SK-N-SH (cell line): ENCODE data around the gene SIGLEC1. TPM values are rescaled to one million over a fixed set of nuclear protein-coding genes. Genes with fewer than 3 reads are reported as not detected.
A peak's percentile ranks its signal among the peaks of the same experiment; 100 is the strongest.

Experiments used
- CTCF ChIA-PET: fragments of 300-600, 350-600 bp; formaldehyde crosslinking; extraction: SDS; loops from one replicate; lab custom pipeline; 2021; lab: Yijun Ruan, JAX
- POLR2A ChIA-PET: fragments of 350-600 bp; sonication (Branson Sonifier 250); formaldehyde crosslinking; extraction: SDS; loops from one replicate; lab custom pipeline; 2020; ENCODE audit warnings: antibody characterized with exemption, inconsistent platforms; lab: Yijun Ruan, JAX
- DNase-seq: peaks from one replicate; pipeline ENCODE4 v3.0.0; 2012
- H2AFZ ChIP-seq: fragments of 200-600 bp; sonication (generic); 2 replicates; pipeline ENCODE4 v1.8.1; 2016; ENCODE audit warnings: antibody characterized with exemption, mild to moderate bottlenecking, low read depth
- H3F3A ChIP-seq: fragments of 200-600 bp; sonication (generic); replicated peaks from 2 replicates; pipeline ENCODE3; 2016; ENCODE audit warnings: antibody characterized with exemption, mild to moderate bottlenecking; ENCODE audit not compliant: insufficient read depth
- H3K27ac ChIP-seq, 2 experiments: fragments of 200-500 bp in 1 of 2; fragments of 200-600 bp in 1 of 2; sonication (Bioruptor generic) in 1 of 2; sonication (generic), shearing (Covaris generic) in 1 of 2; 2 replicates each; pipeline versions ENCODE4 v1.5.1 to v1.6.1; 2014 to 2016; ENCODE audit warnings: low read depth in 2 of 2, inconsistent platforms in 1 of 2, low read length in 1 of 2, mild to moderate bottlenecking in 1 of 2, mixed read lengths in 1 of 2
- H3K27me3 ChIP-seq: fragments of 200-600 bp; sonication (generic), shearing (Covaris generic); 2 replicates; pipeline ENCODE4 v1.6.1; 2016; ENCODE audit warnings: mixed run types; ENCODE audit not compliant: insufficient read depth
- H3K36me3 ChIP-seq, 2 experiments: fragments of 200-500 bp in 1 of 2; fragments of 200-600 bp in 1 of 2; sonication (Bioruptor generic) in 1 of 2; sonication (generic) in 1 of 2; replicated peaks in 1 of 2; 2 replicates each; pipeline versions ENCODE3 to v1.5.1; 2014 to 2016; ENCODE audit warnings: low read length in 1 of 2, mild to moderate bottlenecking in 1 of 2; ENCODE audit not compliant: insufficient read depth in 2 of 2, control insufficient read depth in 1 of 2
- H3K4me1 ChIP-seq, 2 experiments: fragments of 200-500 bp in 1 of 2; fragments of 200-600 bp in 1 of 2; sonication (Bioruptor generic) in 1 of 2; sonication (generic), shearing (Covaris generic) in 1 of 2; 2 replicates each; pipeline versions ENCODE4 v1.5.1 to v1.6.1; 2014 to 2016; ENCODE audit warnings: low read depth in 1 of 2, low read length in 1 of 2, mixed run types in 1 of 2; ENCODE audit not compliant: insufficient read depth in 2 of 2, control insufficient read depth in 1 of 2
- H3K4me2 ChIP-seq: fragments of 200-600 bp; sonication (generic), shearing (Covaris generic); 2 replicates; pipeline ENCODE4 v1.6.1; 2017; ENCODE audit warnings: mixed run types
- H3K4me3 ChIP-seq, 2 experiments: fragments of 200-500 bp in 1 of 2; fragments of 200-600 bp in 1 of 2; sonication (Bioruptor generic) in 1 of 2; sonication (generic), shearing (Covaris generic) in 1 of 2; 2 replicates each; pipeline versions ENCODE4 v1.5.1 to v1.8.1; 2014 to 2016; ENCODE audit warnings: low read depth in 2 of 2, inconsistent platforms in 1 of 2, low read length in 1 of 2, mild to moderate bottlenecking in 1 of 2, mixed read lengths in 1 of 2, moderate library complexity in 1 of 2
- H3K79me2 ChIP-seq: fragments of 200-600 bp; sonication (generic); 2 replicates; pipeline ENCODE4 v1.8.1; 2017; ENCODE audit warnings: mild to moderate bottlenecking; ENCODE audit not compliant: insufficient read depth
- H3K9ac ChIP-seq: fragments of 200-600 bp; sonication (generic); 2 replicates; pipeline ENCODE4 v1.6.1; 2017; ENCODE audit warnings: mixed run types
- H3K9me2 ChIP-seq: fragments of 200-600 bp; sonication (generic); 2 replicates; pipeline ENCODE4 v1.6.1; 2017; ENCODE audit warnings: mixed run types
- H3K9me3 ChIP-seq: fragments of 200-600 bp; sonication (generic); 2 replicates; pipeline ENCODE4 v1.6.1; 2017; ENCODE audit warnings: mixed run types, mild to moderate bottlenecking, moderate library complexity
- H4K20me1 ChIP-seq: fragments of 200-600 bp; sonication (generic); 2 replicates; pipeline ENCODE4 v1.6.1; 2017; ENCODE audit warnings: mild to moderate bottlenecking, mixed run types; ENCODE audit not compliant: insufficient read depth
- CHD2 ChIP-seq: fragments of 150-350 bp; IDR thresholded peaks from 2 replicates; pipeline ENCODE4 v1.6.1; 2018; ENCODE audit warnings: low read length; ENCODE audit not compliant: partially characterized antibody
- CTCF ChIP-seq: fragments of 200-600 bp; sonication (generic); IDR thresholded peaks from 2 replicates; pipeline ENCODE4 v1.6.1; 2017; ENCODE audit warnings: antibody characterized with exemption, mild to moderate bottlenecking, moderate library complexity
- EZH2phosphoT487 ChIP-seq: fragments of 200-600 bp; sonication (generic); IDR thresholded peaks from 2 replicates; pipeline ENCODE4 v1.6.1; 2017; ENCODE audit warnings: low read depth, mixed run types, mild to moderate bottlenecking, antibody characterized with exemption, moderate library complexity, borderline replicate concordance
- FOSL2 ChIP-seq: IDR thresholded peaks from 2 replicates; pipeline ENCODE4 v1.4.0; 2012; ENCODE audit warnings: low read depth, mild to moderate bottlenecking, moderate library complexity, borderline replicate concordance
- FOXJ3 ChIP-seq: sonication (generic); formaldehyde crosslinking; IDR thresholded peaks from 2 replicates; pipeline ENCODE4 v1.5.1; 2020; ENCODE audit warnings: mild to moderate bottlenecking, missing genetic modification reagents
- FOXM1 ChIP-seq: IDR thresholded peaks from 2 replicates; pipeline ENCODE4 v1.4.0; 2012; ENCODE audit warnings: low read depth, mild to moderate bottlenecking
- GABPA ChIP-seq: IDR thresholded peaks from 2 replicates; pipeline ENCODE4 v1.4.0; 2012; ENCODE audit warnings: low read depth, mild to moderate bottlenecking
- MEF2A ChIP-seq: IDR thresholded peaks from 2 replicates; pipeline ENCODE4 v1.4.0; 2012; ENCODE audit warnings: low read depth, borderline replicate concordance
- RAD21 ChIP-seq: IDR thresholded peaks from 2 replicates; pipeline ENCODE4 v1.6.1; 2012; ENCODE audit warnings: mild to moderate bottlenecking, low read length
- REST ChIP-seq: IDR thresholded peaks from 2 replicates; pipeline ENCODE4 v1.6.1; 2012; ENCODE audit warnings: mild to moderate bottlenecking, low read depth, low read length, moderate library complexity
- SMC3 ChIP-seq: IDR thresholded peaks from 2 replicates; pipeline ENCODE4 v1.6.1; 2012; ENCODE audit warnings: low read depth, low read length, improper control_type of control experiment
- TCF12 ChIP-seq: IDR thresholded peaks from 2 replicates; pipeline ENCODE4 v1.4.0; 2012
- TEAD4 ChIP-seq: IDR thresholded peaks from 2 replicates; pipeline ENCODE4 v1.4.0; 2012; ENCODE audit warnings: mild to moderate bottlenecking, borderline replicate concordance; ENCODE audit not compliant: insufficient read depth
- USF2 ChIP-seq: fragments of 150-350 bp; IDR thresholded peaks from 2 replicates; pipeline ENCODE4 v1.6.1; 2017; ENCODE audit warnings: antibody characterized with exemption, low read length, low read depth, borderline replicate concordance
- YY1 ChIP-seq: IDR thresholded peaks from 2 replicates; pipeline ENCODE4 v1.4.0; 2012; ENCODE audit warnings: low read depth, mild to moderate bottlenecking
- ZBTB33 ChIP-seq: IDR thresholded peaks from 2 replicates; pipeline ENCODE4 v1.4.0; 2012; ENCODE audit warnings: low read depth, borderline replicate concordance
- WGBS: methylation state at CpG from one replicate; pipeline ENCODE4 v1.1.6; 2017; ENCODE audit warnings: low lambda C conversion rate; 5-methylcytosine and 5-hydroxymethylcytosine counted together
- polyA plus RNA-seq, 3 experiments: library from polyadenylated mRNA; depleted of rRNA; stranded (reverse); fragments of >200 nt; gene quantifications; 2 replicates each; pipeline ENCODE4 v1.2.3, GENCODE V29; 2012

The SIGLEC1 gene
- polyA plus RNA-seq, 1 of the 3 experiments (the other 2 are of a cell fraction), result not detected

- H3K36me3 ChIP-seq, result peaks cover 8 to 12% of the 10 kb centered on the region in 2 experiments
- H3K9me2 ChIP-seq, result no peaks in the 10 kb centered on the region
- ChIA-PET CTCF (interaction anchor here (0.6 to 9.8 kb wide), 19 partner anchors 10 to 190 kb away, joined by 3 to 151 read pairs (median 4); partner anchors contain the start of genes ADISSP, CENPB and SPEF1), POLR2A (interaction anchor here (1.0 to 2.0 kb wide), 2 partner anchors 15 to 67 kb away, joined by 3 to 7 read pairs; partner anchors contain the start of genes ADISSP and AP5S1)
- H3K4me3 ChIP-seq, result no peak overlapping the region
- WGBS, result 20% methylated on average over 2 of the region's 4 CpGs
- H3K27me3 ChIP-seq, result no peaks in the 10 kb centered on the region
- H3K9ac ChIP-seq, result no peak overlapping the region
- H3K4me1 ChIP-seq, result peaks cover 0 to 6% of the 10 kb centered on the region in 2 experiments; a peak in 1 of 4 replicates
- H3K4me2 ChIP-seq, result no peak overlapping the region
- no peak overlapping the region for H3K27ac ChIP-seq
- H2AFZ ChIP-seq, result no peak overlapping the region
- peak; percentile 82 for DNase-seq
- no peaks in the 10 kb centered on the region for H3F3A ChIP-seq
- H3K9me3 ChIP-seq, result no peaks in the 10 kb centered on the region
- no peaks in the 10 kb centered on the region for H3K79me2 ChIP-seq
- H4K20me1 ChIP-seq, result no peaks in the 10 kb centered on the region
- peak; percentile 64 for TF ChIP-seq SMC3
- TF ChIP-seq FOXJ3 (CRISPR knock-in tag), result no peak
- peak; percentile 77 for TF ChIP-seq CTCF
- TF ChIP-seq RAD21, result peak; percentile 72
Measured at GRCh38 chr20:3753098-3753497, 40.7 kb upstream of the SIGLEC1 start.

GRCh38 chr20:3752386-3752759 lies 40.0 kb upstream of the SIGLEC1 start:
- H3K4me3 ChIP-seq, result no peak overlapping the region
- H4K20me1 ChIP-seq, result no peaks in the 10 kb centered on the region
- H3K9ac ChIP-seq, result no peak overlapping the region
- no peak for DNase-seq
- H3K4me2 ChIP-seq, result no peak overlapping the region
- TF ChIP-seq TCF12, result no peak
- TF ChIP-seq RAD21, result no peak
- TF ChIP-seq SMC3, result no peak
- no peak for TF ChIP-seq ZBTB33
- no peak for TF ChIP-seq CHD2
- TF ChIP-seq GABPA, result no peak
- TF ChIP-seq FOSL2, result no peak
- TF ChIP-seq EZH2phosphoT487, result no peak
- no peak for TF ChIP-seq YY1
- TF ChIP-seq MEF2A, result no peak
- no peak for TF ChIP-seq FOXM1
- no peak for TF ChIP-seq TEAD4
- no peak for TF ChIP-seq USF2
- TF ChIP-seq FOXJ3 (CRISPR knock-in tag), result no peak
- TF ChIP-seq REST, result no peak
- TF ChIP-seq, all 33 proteins: peak for 0
- H3K4me1 ChIP-seq, result peaks cover 0 to 6% of the 10 kb centered on the region in 2 experiments; a peak in 1 of 4 replicates
- H3K36me3 ChIP-seq, result peaks cover 4 to 10% of the 10 kb centered on the region in 2 experiments
- no peak overlapping the region for H3K27ac ChIP-seq
- ChIA-PET POLR2A (interaction anchor here (1.0 to 2.0 kb wide), 2 partner anchors 16 to 68 kb away, joined by 3 to 7 read pairs; partner anchors contain the start of genes ADISSP and AP5S1), CTCF (interaction anchor here (0.6 to 9.8 kb wide), 18 partner anchors 11 to 189 kb away, joined by 3 to 151 read pairs (median 4); partner anchors contain the start of genes ADISSP, CENPB and SPEF1)
- H3K79me2 ChIP-seq, result no peaks in the 10 kb centered on the region
- WGBS, result 95% methylated on average over 13 of the region's 13 CpGs
- no peaks in the 10 kb centered on the region for H3K27me3 ChIP-seq
- H3K9me3 ChIP-seq, result no peaks in the 10 kb centered on the region
- no peaks in the 10 kb centered on the region for H3F3A ChIP-seq
- no peak overlapping the region for H2AFZ ChIP-seq
- no peaks in the 10 kb centered on the region for H3K9me2 ChIP-seq
